ENCODE data around the gene KIR2DL3.
"Not testable (repeated sequence)": the region's sequence is repeated elsewhere in the genome, so short reads cannot be mapped to it uniquely, and the experiment has no call there.

The KIR2DL3 gene

GRCh38 chr19:54738306-54738705, at the start of gene KIR2DL3:
Gene KIR2DL3 (plus strand): TSS chr19:54738513. CDS start chr19:54738546, 33 bp downstream.
- DNase-seq: not testable (repeated sequence)

GRCh38 chr19:54691582-54692297, 46.6 kb upstream of the KIR2DL3 start:
- no peak for DNase-seq

- DNase-seq: no peak
These were observed 46.1 kb upstream of the KIR2DL3 start for GRCh38 chr19:54692298-54692615.

- no peak for DNase-seq
These were observed 43.7 kb upstream of the KIR2DL3 start for GRCh38 chr19:54694648-54695047.

GRCh38 chr19:54696117-54696548, 42.2 kb upstream of the KIR2DL3 start:
- DNase-seq: no peak

GRCh38 chr19:54696766-54697165, 41.5 kb upstream of the KIR2DL3 start:
- DNase-seq: no peak

GRCh38 chr19:54697716-54698115, 40.6 kb upstream of the KIR2DL3 start:
- DNase-seq: not testable (repeated sequence)

GRCh38 chr19:54704928-54705327, 33.4 kb upstream of the KIR2DL3 start:
- no peak for DNase-seq

- DNase-seq: no peak
These were observed 30.4 kb upstream of the KIR2DL3 start for GRCh38 chr19:54707962-54708361.

- DNase-seq: no peak
These were observed 29.5 kb upstream of the KIR2DL3 start for GRCh38 chr19:54708781-54709180.

GRCh38 chr19:54709212-54709948, 28.9 kb upstream of the KIR2DL3 start:
- no peak for DNase-seq

- not testable (repeated sequence) for DNase-seq
These were observed 28.4 kb upstream of the KIR2DL3 start for GRCh38 chr19:54709956-54710355.

GRCh38 chr19:54724142-54724541, 14.2 kb upstream of the KIR2DL3 start, which contains the start of gene KIR3DL3:
Gene KIR3DL3 (plus strand): TSS chr19:54724442. CDS start chr19:54724497, 55 bp downstream.
- no peak for DNase-seq

GRCh38 chr19:54724644-54725043, 13.7 kb upstream of the KIR2DL3 start:
- DNase-seq: no peak

GRCh38 chr19:54725321-54725720, 13.0 kb upstream of the KIR2DL3 start:
- no peak for DNase-seq

- DNase-seq: no peak
These were observed 10.8 kb upstream of the KIR2DL3 start for GRCh38 chr19:54727562-54727961.

GRCh38 chr19:54728167-54728566, 10.1 kb upstream of the KIR2DL3 start:
- DNase-seq: no peak

GRCh38 chr19:54729416-54730188, 8.7 kb upstream of the KIR2DL3 start:
- no peak for DNase-seq

- DNase-seq: no peak
These were observed 7.1 kb upstream of the KIR2DL3 start for GRCh38 chr19:54731191-54731590.

- no peak for DNase-seq
These were observed 402 bp downstream of the KIR2DL3 start for GRCh38 chr19:54738715-54739114.

GRCh38 chr19:54739587-54740497, 1.5 kb downstream of the KIR2DL3 start:
- no peak for DNase-seq

- DNase-seq: not testable (repeated sequence)
These were observed 3.6 kb downstream of the KIR2DL3 start for GRCh38 chr19:54741950-54742349.
